ENCODE measurements around the gene MSTN. TPM values are rescaled to one million over a fixed set of nuclear protein-coding genes. Genes with fewer than 3 reads are reported as not detected.

MSTN gene
- total RNA-seq, 2 experiments from 2014 or later, result not detected

- H3K36me3 Mint-ChIP-seq (ENCODE audit: low read depth), result no peaks in the 10 kb centered on the region
- ATAC-seq (ENCODE audit: poor library complexity), result no peak
- H3K4me1 ChIP-seq (ENCODE audit: insufficient read depth, low read length), result no peaks in the 10 kb centered on the region
- CTCF ChIA-PET, result no interaction called here
- no peaks in the 10 kb centered on the region for H3K9me3 ChIP-seq (ENCODE audit: control insufficient read depth in 1 of 2, insufficient read depth in 1 of 2, low read length in 2 of 2)
- H3K27ac Mint-ChIP-seq, result no peak overlapping the region
- no peak overlapping the region for H3K4me3 Mint-ChIP-seq
- H3K4me1 Mint-ChIP-seq (ENCODE audit: low read depth), result no peaks in the 10 kb centered on the region
- no peak overlapping the region for H3K4me3 ChIP-seq (ENCODE audit: low read length)
- no peaks in the 10 kb centered on the region for H3K9me3 Mint-ChIP-seq
- DNase-seq, result no peak
- no peaks in the 10 kb centered on the region for H3K27me3 ChIP-seq (ENCODE audit: control insufficient read depth in 1 of 2, insufficient read depth in 2 of 2, low read length in 2 of 2)
- POLR2A ChIA-PET, result no interaction called here
- intact Hi-C loops (cut with DNase I, micrococcal nuclease), result loop anchor here in 1 of 2 experiments (5.0 kb wide), 1 partner anchor 411 kb away; no protein-coding TSS in a partner anchor
- TF ChIP-seq CTCF (IDR thresholded peaks at IDR 0.05), result no peak
- no peak overlapping the region for H3K27ac ChIP-seq (ENCODE audit: low read depth in 1 of 2, low read length in 2 of 2)
- peaks cover 4% of the 10 kb centered on the region for H3K27me3 Mint-ChIP-seq
- no peaks in the 10 kb centered on the region for H3K36me3 ChIP-seq (ENCODE audit: insufficient read depth, low read length)
These were observed 6.2 kb upstream of the MSTN start for GRCh38 chr2:190068764-190069163.

DNA sequence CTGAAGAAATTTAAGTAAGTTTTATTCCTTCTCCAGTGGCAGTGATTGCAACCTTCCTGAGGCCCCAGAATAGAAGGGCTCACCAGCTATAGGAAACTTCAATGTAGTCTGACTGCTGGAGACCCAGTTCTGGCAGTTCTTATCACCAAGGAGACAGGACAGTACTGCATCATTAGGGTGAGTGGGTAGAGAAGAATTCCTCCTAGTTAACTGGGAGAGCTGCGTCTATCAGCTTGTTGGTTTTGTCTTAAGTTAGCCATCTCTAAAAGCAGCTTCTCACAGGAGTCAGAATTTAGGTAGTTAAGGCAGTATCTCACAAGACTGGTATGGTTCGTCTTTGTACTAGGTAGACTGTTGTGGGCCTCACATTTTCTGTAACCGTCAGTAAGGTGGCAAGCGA is 3.3 kb upstream of the MSTN start:
- no peaks in the 10 kb centered on the region for H3K27me3 ChIP-seq (ENCODE audit: control insufficient read depth in 1 of 2, insufficient read depth in 2 of 2, low read length in 2 of 2)
- H3K27me3 Mint-ChIP-seq, result peaks cover 4% of the 10 kb centered on the region
- H3K27ac ChIP-seq (ENCODE audit: low read depth in 1 of 2, low read length in 2 of 2), result no peak overlapping the region
- no peaks in the 10 kb centered on the region for H3K9me3 ChIP-seq (ENCODE audit: control insufficient read depth in 1 of 2, insufficient read depth in 1 of 2, low read length in 2 of 2)
- H3K4me1 ChIP-seq (ENCODE audit: insufficient read depth, low read length), result no peaks in the 10 kb centered on the region
- no peak for TF ChIP-seq CTCF (IDR thresholded peaks at IDR 0.05)
- no peaks in the 10 kb centered on the region for H3K4me1 Mint-ChIP-seq (ENCODE audit: low read depth)
- H3K4me3 ChIP-seq (ENCODE audit: low read length), result no peak overlapping the region
- no peaks in the 10 kb centered on the region for H3K9me3 Mint-ChIP-seq
- ATAC-seq (ENCODE audit: poor library complexity) (no peak), DNase-seq (no peak)
- intact Hi-C loops (cut with DNase I, micrococcal nuclease), result loop anchor here in 1 of 2 experiments (5.0 kb wide), 1 partner anchor 409 kb away; no protein-coding TSS in a partner anchor
- H3K36me3 Mint-ChIP-seq (ENCODE audit: low read depth), result no peaks in the 10 kb centered on the region
- ChIA-PET POLR2A (no interaction called here), CTCF (no interaction called here)
- no peak overlapping the region for H3K4me3 Mint-ChIP-seq
- H3K36me3 ChIP-seq (ENCODE audit: insufficient read depth, low read length), result no peaks in the 10 kb centered on the region
- H3K27ac Mint-ChIP-seq, result no peak overlapping the region

DNA sequence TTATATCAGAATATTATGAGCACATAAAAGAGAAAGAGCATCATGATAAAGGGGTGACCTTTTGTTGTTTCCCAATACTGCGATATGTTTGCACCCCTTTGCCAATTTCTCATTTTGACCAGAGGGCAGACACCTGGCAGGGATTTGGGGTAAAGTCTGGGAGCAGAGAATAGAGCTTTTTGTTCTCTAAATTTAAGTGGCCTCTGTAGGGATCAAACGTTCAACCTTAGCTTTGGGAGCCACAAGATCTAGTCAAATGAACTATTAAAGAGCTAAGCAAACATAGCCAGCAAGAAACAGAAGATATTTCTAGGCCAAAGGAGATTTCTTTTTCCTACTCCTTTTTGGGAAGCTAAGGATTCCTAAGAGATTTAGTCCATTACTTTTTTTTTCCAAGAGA is 1.1 kb upstream of the MSTN start:
- ChIA-PET CTCF (no interaction called here), POLR2A (no interaction called here)
- Mint-ChIP-seq H3K4me1 (ENCODE audit: low read depth) (no peaks in the 10 kb centered on the region), H3K27ac (no peak overlapping the region), H3K36me3 (ENCODE audit: low read depth) (no peaks in the 10 kb centered on the region), H3K4me3 (no peak overlapping the region), H3K27me3 (no peaks in the 10 kb centered on the region), H3K9me3 (no peaks in the 10 kb centered on the region)
- no peak for DNase-seq
- H3K27ac ChIP-seq (ENCODE audit: low read depth in 1 of 2, low read length in 2 of 2), result no peak overlapping the region
- H3K4me3 ChIP-seq (ENCODE audit: low read length), result no peak overlapping the region
- no peak for TF ChIP-seq CTCF (IDR thresholded peaks at IDR 0.05)
- no peaks in the 10 kb centered on the region for H3K4me1 ChIP-seq (ENCODE audit: insufficient read depth, low read length)
- H3K9me3 ChIP-seq (ENCODE audit: control insufficient read depth in 1 of 2, insufficient read depth in 1 of 2, low read length in 2 of 2), result no peaks in the 10 kb centered on the region
- no peaks in the 10 kb centered on the region for H3K36me3 ChIP-seq (ENCODE audit: insufficient read depth, low read length)
- no peak for ATAC-seq (ENCODE audit: poor library complexity)
- intact Hi-C loops (cut with DNase I, micrococcal nuclease), result no loop called here
- H3K27me3 ChIP-seq (ENCODE audit: control insufficient read depth in 1 of 2, insufficient read depth in 2 of 2, low read length in 2 of 2), result no peaks in the 10 kb centered on the region
